Activated CD8-positive, alpha-beta memory T cell treated with anti-CD3 and anti-CD28 coated beads, Interleukin-2, amount 50 U/mL, for 48 hours (primary cell): ENCODE measurements around the gene PRSS8.
A peak's percentile ranks its signal among the peaks of the same experiment; 100 is the strongest.
"Not testable (repeated sequence)": the region's sequence is repeated elsewhere in the genome, so short reads cannot be mapped to it uniquely, and the experiment has no call there.

Experiments used
- DNase-seq: peaks from one replicate; pipeline ENCODE4 v3.0.0-alpha.2; 2020

Gene PRSS8

GRCh38 chr16:31135535-31136286 lies at the start of gene PRSS8:
PRSS8 (minus strand) TSS chr16:31135727; CDS start chr16:31135498, 229 bp downstream.
- no peak for DNase-seq

DNA sequence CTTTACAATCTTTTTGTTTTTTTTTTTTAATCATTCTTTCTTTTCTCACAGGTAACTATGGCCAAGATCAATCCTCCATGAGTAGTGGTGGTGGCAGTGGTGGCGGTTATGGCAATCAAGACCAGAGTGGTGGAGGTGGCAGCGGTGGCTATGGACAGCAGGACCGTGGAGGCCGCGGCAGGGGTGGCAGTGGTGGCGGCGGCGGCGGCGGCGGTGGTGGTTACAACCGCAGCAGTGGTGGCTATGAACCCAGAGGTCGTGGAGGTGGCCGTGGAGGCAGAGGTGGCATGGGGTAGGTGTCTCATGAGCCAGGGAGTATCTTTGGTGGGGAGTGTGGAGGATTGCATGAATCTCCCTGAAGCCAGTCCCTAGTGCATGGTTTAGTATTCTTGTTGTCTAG lies 49.4 kb upstream of the PRSS8 start:
- no peak for DNase-seq

GRCh38 chr16:31183432-31184428 lies 48.2 kb upstream of the PRSS8 start:
- no peak for DNase-seq

GRCh38 chr16:31182391-31182790 lies 46.9 kb upstream of the PRSS8 start:
- no peak for DNase-seq

DNA sequence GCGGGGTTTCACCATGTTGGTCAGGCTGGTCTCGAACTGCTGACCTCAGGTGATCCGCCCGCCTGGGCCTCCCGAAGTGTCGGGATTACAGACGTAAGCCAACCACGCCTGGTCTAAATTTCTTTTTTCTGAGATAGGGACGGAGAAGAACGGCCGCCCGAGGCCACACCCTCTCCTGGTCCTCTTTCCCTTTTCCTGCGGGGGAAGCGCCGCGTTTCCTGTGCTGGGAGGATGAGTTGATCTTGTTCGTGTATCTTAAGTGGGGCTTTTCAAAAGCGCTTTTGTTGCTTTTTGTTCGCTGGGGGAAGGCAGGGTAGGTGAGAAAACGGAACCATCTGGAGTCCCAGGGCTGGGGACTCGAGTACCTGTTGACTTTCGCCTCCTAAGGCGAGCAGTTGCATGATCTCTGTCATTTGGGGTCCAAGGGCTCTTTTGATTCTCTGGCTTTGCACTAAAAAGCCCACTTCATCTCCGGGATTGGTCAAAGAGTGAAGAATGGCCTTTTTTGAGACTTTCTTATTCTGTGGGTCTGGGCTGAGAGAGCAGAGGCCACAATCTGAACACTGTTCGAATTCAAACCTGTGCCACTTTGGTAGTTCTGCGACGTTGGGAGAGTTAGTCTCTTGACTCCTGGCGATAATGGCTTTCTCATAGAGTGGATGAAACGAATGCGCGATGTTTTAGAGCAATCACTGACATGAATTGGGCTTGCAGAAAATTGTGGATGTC lies 45.7 kb upstream of the PRSS8 start:
- peak; percentile 69 for DNase-seq

GRCh38 chr16:31179747-31180459 lies 44.4 kb upstream of the PRSS8 start, which contains the start of gene FUS:
FUS (plus strand) TSS chr16:31180139; CDS start chr16:31180215, 76 bp downstream.
- peak; percentile 98 for DNase-seq

DNA sequence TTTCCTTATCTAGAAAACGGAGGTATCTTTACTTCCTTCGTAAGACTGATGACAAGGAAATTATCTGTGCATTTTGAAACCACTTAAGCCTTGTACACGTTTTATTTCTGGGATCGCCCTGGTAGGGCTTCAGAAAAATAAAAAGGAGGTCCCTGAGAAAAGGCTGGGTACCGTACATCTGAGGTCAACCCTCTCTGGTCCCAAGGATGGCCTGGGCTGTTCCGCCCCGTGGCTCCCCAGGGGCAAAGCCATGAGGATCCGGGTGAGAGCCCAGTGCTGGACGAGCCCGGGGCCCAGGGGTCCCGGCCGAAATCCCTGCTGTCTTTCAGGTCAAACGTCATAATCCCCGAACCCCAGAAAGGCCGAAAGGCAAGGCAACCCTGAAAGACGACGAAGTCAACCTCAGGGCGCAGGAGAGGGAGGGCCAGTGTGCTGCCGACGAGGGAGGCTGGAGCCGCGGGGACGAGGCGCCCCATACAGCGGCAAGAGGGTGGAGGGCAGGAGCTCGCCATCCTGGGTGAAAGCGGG lies 43.8 kb upstream of the PRSS8 start:
- DNase-seq, result no peak

GRCh38 chr16:31177136-31177535 lies 41.6 kb upstream of the PRSS8 start:
- peak; percentile 70 for DNase-seq

- DNase-seq, result not testable (repeated sequence)
Observed at GRCh38 chr16:31170048-31170447, 34.5 kb upstream of the PRSS8 start.

GRCh38 chr16:31168848-31169247 lies 33.3 kb upstream of the PRSS8 start:
- DNase-seq, result no peak

DNA sequence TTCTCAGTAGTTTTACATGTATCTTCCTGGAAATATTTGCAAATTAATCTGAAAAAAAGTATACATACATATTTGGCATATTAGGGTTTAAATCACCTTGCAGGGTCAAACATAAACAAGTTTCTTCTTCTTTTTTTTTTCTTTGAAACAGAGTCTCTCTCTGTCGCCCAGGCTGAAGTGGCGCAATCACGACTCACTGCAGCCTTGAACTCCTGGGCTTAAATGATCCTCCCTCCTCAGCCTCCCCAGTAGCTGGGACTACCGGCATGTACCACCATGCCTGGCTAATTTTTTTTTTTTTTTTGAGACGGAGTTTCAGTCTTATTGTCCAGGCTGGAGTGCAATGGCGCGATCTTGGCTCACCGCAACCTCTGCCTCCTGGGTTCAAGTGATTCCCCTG lies 31.8 kb upstream of the PRSS8 start:
- DNase-seq, result no peak

- DNase-seq, result no peak
Observed at GRCh38 chr16:31157136-31157535, 21.6 kb upstream of the PRSS8 start.

DNA sequence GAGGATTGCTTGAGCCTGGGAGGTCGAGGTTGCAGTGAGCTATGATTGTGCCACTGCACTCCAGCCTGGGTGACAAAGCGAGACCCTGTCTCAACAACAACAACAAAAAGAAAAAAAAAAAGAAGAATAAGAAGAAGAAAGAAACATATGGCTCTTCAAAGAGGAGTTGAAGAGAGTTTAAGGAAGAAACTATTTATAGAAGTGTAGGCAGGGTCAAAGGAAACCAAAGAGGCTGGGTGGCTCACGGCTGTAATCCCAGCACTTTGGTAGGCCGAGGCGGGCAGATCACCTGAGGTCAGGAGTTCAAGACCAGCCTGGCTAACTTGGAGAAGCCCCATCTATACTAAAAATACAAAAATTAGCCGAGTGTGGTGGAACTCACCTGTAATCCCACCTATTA lies 15.4 kb upstream of the PRSS8 start:
- not testable (repeated sequence) for DNase-seq

DNA sequence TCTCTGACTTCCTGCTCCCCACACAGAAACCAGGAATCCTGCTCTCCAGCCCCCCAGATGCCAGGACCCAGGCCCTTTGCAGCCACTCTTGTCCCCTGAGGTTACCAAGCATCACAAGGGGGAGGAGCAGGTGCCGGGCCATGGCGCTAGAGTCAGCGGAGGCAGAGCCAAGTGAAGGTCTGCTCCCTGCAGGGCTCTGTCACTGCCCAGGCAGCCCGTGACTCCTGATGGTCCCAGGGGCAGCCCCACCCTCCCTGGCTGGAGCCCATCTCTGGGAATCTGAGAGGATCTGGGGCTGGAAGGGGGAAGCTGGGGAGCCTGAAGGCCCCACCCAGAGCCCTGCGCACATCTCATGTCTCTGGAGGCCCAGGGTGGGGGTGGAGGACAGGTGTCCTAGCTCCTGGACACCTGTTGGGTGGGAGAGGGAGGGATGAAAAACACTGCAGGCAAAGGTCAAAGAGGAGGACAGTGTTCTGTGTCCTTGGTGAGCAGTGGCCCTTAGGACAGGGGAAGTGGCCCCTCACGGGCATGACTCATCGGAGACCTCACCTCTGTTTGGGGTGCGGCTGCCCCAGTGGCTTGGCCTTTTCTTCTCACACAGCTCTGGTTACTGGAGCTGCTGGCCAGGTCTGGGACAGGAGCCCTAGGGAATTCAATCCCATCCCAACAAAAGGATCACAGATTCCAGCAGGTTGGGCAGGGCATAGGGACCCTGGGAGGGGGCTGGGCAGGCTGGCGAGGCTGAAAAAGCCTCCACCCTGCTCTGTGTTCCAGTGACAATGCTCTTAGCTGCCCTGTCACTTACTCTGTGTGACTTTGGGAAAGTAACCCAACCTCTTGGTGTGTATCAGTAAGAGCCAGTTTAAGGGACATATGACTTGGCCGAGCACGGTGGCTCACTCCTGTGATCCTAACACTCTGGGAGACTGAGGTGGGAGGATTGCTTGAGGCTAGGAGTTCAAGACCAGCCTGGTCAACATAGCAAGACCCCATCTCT lies 14.7 kb upstream of the PRSS8 start, which contains the start of gene PRSS36:
Gene PRSS36, minus strand, starts transcription at position 173 of the 997 bp plus-strand sequence. Its CDS starts 31 bp downstream, at position 142.
- no peak for DNase-seq

DNA sequence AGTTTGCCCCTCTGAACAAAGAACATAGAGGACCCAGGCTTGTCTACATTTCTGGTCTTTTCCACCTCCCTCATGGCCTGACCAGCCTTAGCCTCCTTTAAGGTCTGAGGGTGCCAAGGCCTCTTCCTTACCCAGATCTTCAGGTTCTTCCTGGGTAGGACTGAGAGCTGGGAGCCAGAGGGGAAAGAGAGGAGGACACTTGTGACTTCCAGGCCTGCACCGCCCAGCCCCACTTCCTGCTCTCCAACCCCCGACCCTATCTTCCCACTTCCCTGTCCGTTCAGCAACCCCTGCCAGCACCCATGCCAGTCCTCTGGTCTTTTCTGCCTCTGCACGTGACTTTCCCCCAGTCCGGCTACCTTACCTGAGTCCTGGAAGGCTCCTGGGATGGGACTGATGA lies 13.8 kb upstream of the PRSS8 start:
- no peak for DNase-seq

- no peak for DNase-seq
Observed at GRCh38 chr16:31148896-31149295, 13.4 kb upstream of the PRSS8 start.

GRCh38 chr16:31148281-31148728 lies 12.8 kb upstream of the PRSS8 start:
- DNase-seq, result no peak

DNA sequence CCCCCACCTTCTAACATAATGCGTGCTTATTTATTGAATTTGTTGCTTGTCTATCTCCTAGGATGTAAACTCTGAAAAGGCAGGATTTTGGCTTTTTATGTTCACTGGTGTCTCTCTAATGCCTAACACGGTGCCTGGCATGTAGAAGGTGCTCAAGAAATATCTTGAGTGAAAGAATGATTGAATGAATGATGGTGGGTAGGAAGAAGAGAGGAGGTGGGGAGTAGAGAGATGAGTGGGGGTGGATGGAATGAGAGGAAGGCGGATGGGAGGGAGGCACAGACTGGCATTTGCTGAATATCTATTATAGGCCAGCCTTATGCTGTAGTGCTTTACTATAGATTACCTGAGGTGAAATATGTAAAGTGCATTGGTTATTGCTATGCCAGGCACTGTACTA lies 12.0 kb upstream of the PRSS8 start:
- DNase-seq, result no peak

- no peak for DNase-seq
Observed at GRCh38 chr16:31145398-31145990, 10.0 kb upstream of the PRSS8 start.

GRCh38 chr16:31144418-31144817 lies 8.9 kb upstream of the PRSS8 start:
- DNase-seq, result not testable (repeated sequence)
